Left forelimb (tissue), 1 donor: ENCODE data around the gene NEK7.
"Not testable (repeated sequence)": the region's sequence is repeated elsewhere in the genome, so short reads cannot be mapped to it uniquely, and the experiment has no call there.

Experiments used
- DNase-seq: peaks from one replicate; pipeline ENCODE4 v3.0.0-alpha.2; 2018; ENCODE audit warnings: low spot score

NEK7 gene

DNA sequence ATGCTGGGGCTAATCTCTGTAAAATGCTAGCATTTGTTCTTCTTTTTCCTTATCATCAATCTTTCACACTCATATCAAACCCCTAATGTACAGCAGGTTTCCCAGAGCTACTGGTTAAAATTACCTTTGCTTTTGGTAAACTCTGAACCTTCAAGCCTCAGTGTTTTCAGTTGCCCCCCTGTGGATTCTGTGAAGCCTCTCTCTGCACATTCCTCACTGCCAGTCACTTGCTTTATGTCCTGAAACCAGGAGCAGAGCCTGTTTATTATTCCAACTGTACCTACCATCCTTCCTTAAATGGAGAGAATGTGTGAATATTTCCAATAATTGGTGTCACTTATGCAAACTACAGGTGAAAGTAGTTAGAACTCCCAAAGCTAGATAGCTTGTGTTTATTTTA is 134.2 kb downstream of the NEK7 start:
- no peak for DNase-seq

DNA sequence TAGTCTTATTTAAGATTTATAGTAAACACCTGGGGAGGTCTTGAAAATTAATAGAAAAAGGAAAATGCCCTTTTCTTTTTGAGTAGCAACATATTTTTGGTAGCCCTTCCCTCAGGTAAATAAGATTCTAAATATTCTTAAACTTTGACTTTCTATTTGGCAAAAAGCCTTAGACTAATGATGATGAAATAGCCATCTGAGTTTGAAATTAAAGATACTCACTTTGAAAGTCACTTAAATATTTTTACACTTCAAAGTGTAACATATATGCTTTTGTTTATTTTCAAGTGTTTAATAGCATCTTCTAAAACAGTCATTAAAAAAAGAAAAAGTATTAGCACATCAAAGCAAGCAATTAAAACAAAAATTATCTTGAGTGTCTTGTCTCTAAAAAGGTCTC is 135.1 kb downstream of the NEK7 start:
- DNase-seq: no peak

DNA sequence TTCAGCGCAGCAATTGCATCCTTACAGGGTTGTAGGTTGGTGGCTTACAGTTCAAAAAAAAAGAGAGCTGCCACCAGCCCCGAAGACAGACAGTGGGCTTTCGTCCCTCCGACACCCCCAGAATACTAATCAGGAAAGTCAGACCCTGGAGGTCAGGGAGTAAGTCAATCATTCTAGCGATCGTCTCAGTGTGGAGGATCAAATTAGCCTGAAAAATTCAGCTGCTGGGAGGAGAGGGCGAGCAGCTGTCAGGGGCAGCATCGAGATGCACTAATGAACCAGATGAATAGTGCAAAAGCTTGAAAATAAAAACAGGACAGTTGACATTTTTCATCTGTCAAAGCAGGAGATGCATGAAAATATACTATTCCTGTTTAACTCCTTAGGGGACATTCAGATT is 138.4 kb downstream of the NEK7 start:
- DNase-seq: no peak

- no peak for DNase-seq
Measured at GRCh38 chr1:198295971-198296370, 139.2 kb downstream of the NEK7 start.

- DNase-seq: no peak
Measured at GRCh38 chr1:198297281-198297680, 140.5 kb downstream of the NEK7 start.

GRCh38 chr1:198298640-198299039 is 141.8 kb downstream of the NEK7 start:
- DNase-seq: no peak

GRCh38 chr1:198300451-198300850 is 143.7 kb downstream of the NEK7 start:
- DNase-seq: no peak

DNA sequence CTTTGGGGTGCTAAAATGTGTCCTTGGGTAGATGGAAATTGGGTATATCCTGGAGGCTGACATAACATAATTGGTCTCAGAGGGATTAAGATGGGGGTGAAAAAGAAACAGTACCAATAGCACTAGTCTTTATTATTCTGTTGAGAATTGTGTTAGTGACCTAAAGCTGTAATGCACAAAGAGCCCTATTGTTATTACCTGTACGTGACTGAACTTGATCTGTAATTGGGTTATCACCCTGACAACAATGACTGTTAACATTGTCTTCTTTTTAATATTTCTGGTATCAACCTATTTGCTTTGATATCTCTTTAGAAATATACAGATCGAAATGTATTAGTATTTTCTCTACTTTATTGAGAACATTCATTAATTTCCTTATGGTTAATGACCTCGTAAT is 147.6 kb downstream of the NEK7 start:
- no peak for DNase-seq

DNA sequence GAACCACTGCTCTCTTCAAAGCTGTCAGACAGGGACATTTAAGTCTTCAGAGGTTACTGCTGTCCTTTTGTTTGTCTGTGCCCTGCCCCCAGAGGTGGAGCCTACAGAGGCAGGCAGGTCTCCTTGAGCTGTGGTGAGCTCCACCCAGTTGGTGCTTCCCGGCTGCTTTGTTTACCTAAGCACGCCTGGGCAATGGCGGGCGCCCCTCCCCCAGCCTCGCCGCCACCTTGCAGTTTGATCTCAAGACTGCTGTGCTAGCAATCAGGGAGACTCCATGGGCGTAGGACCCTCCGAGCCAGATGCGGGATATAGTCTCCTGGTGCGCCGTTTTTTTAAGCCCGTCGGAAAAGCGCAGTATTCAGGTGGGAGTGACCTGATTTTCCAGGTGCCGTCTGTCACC is 158.0 kb downstream of the NEK7 start:
- not testable (repeated sequence) for DNase-seq

GRCh38 chr1:198315331-198315730 is 158.5 kb downstream of the NEK7 start:
- DNase-seq: not testable (repeated sequence)

DNA sequence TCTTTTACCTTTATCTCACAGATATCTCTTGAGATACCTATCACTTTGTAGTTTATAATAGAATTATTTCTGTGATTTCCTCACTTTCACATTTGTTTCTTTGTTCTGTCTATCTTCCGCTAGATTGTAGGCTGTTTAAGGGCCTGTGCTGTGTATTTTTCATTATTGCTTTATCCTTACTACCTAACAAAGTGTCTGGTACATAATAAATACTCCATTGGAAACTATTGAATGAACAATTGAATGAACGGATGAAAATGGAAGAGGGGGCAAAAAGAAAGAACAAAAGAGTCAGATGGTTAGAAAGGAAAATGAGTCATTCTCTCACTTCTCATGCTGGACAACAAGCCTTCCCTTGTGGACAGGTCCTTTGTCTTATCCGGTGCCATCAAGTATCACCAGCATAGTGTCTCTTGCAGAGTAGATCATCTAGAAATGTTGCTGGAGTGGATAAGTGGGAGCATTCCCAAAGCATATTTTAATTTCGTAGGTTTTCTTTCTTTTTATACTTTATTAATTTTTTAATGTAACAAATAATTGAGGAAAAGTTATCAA is 159.8 kb downstream of the NEK7 start:
- no peak for DNase-seq

- no peak for DNase-seq
Measured at GRCh38 chr1:198318085-198318484, 161.3 kb downstream of the NEK7 start.

GRCh38 chr1:198320759-198321158 is 164.0 kb downstream of the NEK7 start:
- no peak for DNase-seq

GRCh38 chr1:198326232-198326631 is 169.4 kb downstream of the NEK7 start:
- DNase-seq: no peak

DNA sequence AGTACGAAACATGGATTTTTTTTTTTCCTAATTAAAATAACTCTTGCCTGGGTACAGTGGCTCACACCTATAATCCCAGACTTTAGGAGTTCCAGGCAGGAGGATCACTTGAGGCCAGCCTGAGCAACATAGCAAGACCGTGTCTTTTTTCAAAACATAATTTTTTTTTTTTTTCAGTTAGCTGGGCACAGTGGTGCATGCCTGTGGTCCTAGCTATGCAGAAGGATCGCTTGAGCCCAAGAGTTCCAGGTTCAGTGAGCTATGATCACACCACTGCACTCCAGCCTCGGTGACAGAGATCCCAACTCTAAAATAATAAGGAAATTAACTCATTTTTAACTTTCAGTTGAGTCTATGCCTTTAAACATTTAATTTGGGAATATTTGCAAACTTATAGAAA is 170.1 kb downstream of the NEK7 start:
- DNase-seq: no peak

GRCh38 chr1:198328458-198329032 is 171.7 kb downstream of the NEK7 start:
- no peak for DNase-seq

GRCh38 chr1:198330982-198331615 is 174.3 kb downstream of the NEK7 start:
- DNase-seq: no peak

DNA sequence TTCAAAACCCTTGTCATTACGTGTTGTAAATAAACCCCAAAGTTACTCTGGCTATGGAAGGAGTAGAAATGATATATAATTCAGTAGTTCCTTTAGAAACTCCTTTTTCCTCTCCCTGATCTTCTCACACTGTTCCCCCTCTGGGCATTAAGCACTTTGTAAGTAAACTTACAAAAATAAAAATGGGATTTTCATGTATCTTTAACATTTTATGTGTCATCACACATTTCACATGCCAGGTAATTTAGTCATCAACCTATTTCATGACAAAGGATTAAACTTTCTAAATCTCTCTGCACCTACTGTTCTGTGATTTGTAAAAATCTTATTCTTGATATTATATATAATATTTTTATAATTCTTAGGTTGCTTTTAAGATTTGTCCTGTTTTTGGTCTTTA is 176.9 kb downstream of the NEK7 start:
- no peak for DNase-seq

- DNase-seq: no peak
Measured at GRCh38 chr1:198335663-198336062, 178.9 kb downstream of the NEK7 start.

- DNase-seq: no peak
Measured at GRCh38 chr1:198337886-198338285, 181.1 kb downstream of the NEK7 start.

- no peak for DNase-seq
Measured at GRCh38 chr1:198340139-198340538, 183.3 kb downstream of the NEK7 start.

- DNase-seq: no peak
Measured at GRCh38 chr1:198346178-198346577, 189.4 kb downstream of the NEK7 start.

- DNase-seq: no peak
Measured at GRCh38 chr1:198350456-198350855, 193.7 kb downstream of the NEK7 start.
